K562 (cell line): ENCODE measurements around the gene ATP1A3. TPM values are rescaled to one million over a fixed set of nuclear protein-coding genes. Genes with fewer than 3 reads are reported as not detected.

ENCODE experiments used
- RBM22 ChIP-seq: fragments of 200-400 bp; formaldehyde crosslinking; IDR thresholded peaks from 2 replicates; pipeline ENCODE4 v1.6.1; 2018; ENCODE audit warnings: low read length, low read depth; ENCODE audit not compliant: poor library complexity, severe bottlenecking
- polyA plus RNA-seq, 8 experiments: library from polyadenylated mRNA; depleted of rRNA in 4 of 8; stranded (reverse) in 5 of 8; unstranded in 3 of 8; fragments of >200 nt; fragmentation: Nextera tagmentation in 2 of 8; fragmentation: Illumina TruSeq in 1 of 8; extraction: Ambion mirVana in 2 of 8; extraction: Trizol in 1 of 8; gene quantifications; 2 replicates each; pipeline versions ENCODE4 v1.2.1 to v1.2.3, GENCODE V29; 2011 to 2014; ENCODE audit warnings: inconsistent platforms in 1 of 8, missing spikeins in 1 of 8
- total RNA-seq, 7 experiments: library from RNA; depleted of rRNA in 6 of 7; stranded (reverse); fragments of >200 nt in 6 of 7; fragmentation: Illumina TruSeq in 2 of 7; extraction: Trizol in 2 of 7; gene quantifications; 2 replicates each; pipeline versions ENCODE4 v1.2.1 to v1.2.3, GENCODE V29; 2011 to 2021; ENCODE audit warnings: low replicate concordance in 1 of 7
- TF ChIP-seq, protein P1 (sequence below): fragments of 200-600 bp; sonication (generic); IDR thresholded peaks from one replicate; pipeline ENCODE4 v1.6.1; 2012; ENCODE audit warnings: mild to moderate bottlenecking, low read depth, low read length, inconsistent platforms
- TF ChIP-seq, protein P2 (sequence below): fragments of 450-650 bp; formaldehyde crosslinking; IDR thresholded peaks from 2 replicates; pipeline ENCODE4 v1.4.0; 2020; ENCODE audit warnings: mild to moderate bottlenecking, moderate library complexity
- TF ChIP-seq, protein P3 (sequence below): sonication (generic); formaldehyde crosslinking; IDR thresholded peaks from 2 replicates; pipeline ENCODE4 v1.8.0; 2022; ENCODE audit warnings: mild to moderate bottlenecking, missing genetic modification reagents

Gene ATP1A3
- total and polyA plus RNA-seq, 9 of the 15 experiments (the other 6 are each of a cell fraction or from before 2014, with no cell fraction given), result 0.03 to 1.0 (median 0.17) TPM; not detected in 3

DNA sequence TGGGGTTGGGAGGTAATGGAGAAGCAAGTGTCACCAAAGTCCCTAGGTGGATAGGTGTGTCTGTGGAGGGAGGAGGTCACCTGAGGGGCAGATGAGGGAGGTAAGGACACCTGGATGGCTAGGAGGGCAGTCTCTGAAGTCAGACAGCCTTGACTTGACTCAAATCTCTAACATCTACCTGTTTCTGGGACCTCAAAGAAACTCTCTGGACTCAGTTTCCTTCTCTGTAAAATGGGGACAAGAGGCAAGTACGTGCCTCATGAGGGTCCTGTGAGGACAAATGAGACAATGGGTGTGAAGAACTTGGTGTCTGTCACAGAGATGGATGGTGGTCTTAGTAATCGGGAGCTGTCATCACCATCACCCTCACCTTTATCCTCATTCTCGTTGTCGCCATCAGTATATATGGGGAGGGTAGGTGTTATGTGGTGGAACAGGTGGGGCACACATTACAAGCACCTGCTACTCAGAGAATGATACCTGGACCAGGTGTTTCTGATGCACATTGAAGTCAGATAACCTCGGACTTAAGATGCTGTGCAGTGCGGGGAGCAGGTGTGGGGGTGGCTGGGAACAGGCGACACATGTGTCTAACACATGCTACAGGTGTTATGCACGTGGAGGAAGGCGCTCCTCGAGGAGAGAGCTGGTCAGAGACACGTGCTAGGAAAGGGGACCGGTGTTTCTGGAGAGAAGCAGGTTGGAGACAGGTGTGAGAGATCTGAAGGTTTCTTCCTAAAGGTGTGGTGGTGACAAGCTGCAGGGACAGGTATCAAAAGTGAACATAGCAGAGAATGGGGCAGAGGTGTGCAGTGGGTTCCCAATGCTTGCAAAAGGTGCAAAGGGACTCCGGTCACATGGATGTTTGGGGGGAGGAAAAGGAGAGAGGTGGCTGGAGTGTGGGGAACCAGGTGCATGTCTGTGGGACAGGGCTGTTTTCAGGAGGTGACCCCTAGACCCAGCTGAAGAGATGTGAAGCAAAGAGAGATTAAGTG lies 69.6 kb downstream of the ATP1A3 start (continued):
- TF ChIP-seq, protein P1, sequence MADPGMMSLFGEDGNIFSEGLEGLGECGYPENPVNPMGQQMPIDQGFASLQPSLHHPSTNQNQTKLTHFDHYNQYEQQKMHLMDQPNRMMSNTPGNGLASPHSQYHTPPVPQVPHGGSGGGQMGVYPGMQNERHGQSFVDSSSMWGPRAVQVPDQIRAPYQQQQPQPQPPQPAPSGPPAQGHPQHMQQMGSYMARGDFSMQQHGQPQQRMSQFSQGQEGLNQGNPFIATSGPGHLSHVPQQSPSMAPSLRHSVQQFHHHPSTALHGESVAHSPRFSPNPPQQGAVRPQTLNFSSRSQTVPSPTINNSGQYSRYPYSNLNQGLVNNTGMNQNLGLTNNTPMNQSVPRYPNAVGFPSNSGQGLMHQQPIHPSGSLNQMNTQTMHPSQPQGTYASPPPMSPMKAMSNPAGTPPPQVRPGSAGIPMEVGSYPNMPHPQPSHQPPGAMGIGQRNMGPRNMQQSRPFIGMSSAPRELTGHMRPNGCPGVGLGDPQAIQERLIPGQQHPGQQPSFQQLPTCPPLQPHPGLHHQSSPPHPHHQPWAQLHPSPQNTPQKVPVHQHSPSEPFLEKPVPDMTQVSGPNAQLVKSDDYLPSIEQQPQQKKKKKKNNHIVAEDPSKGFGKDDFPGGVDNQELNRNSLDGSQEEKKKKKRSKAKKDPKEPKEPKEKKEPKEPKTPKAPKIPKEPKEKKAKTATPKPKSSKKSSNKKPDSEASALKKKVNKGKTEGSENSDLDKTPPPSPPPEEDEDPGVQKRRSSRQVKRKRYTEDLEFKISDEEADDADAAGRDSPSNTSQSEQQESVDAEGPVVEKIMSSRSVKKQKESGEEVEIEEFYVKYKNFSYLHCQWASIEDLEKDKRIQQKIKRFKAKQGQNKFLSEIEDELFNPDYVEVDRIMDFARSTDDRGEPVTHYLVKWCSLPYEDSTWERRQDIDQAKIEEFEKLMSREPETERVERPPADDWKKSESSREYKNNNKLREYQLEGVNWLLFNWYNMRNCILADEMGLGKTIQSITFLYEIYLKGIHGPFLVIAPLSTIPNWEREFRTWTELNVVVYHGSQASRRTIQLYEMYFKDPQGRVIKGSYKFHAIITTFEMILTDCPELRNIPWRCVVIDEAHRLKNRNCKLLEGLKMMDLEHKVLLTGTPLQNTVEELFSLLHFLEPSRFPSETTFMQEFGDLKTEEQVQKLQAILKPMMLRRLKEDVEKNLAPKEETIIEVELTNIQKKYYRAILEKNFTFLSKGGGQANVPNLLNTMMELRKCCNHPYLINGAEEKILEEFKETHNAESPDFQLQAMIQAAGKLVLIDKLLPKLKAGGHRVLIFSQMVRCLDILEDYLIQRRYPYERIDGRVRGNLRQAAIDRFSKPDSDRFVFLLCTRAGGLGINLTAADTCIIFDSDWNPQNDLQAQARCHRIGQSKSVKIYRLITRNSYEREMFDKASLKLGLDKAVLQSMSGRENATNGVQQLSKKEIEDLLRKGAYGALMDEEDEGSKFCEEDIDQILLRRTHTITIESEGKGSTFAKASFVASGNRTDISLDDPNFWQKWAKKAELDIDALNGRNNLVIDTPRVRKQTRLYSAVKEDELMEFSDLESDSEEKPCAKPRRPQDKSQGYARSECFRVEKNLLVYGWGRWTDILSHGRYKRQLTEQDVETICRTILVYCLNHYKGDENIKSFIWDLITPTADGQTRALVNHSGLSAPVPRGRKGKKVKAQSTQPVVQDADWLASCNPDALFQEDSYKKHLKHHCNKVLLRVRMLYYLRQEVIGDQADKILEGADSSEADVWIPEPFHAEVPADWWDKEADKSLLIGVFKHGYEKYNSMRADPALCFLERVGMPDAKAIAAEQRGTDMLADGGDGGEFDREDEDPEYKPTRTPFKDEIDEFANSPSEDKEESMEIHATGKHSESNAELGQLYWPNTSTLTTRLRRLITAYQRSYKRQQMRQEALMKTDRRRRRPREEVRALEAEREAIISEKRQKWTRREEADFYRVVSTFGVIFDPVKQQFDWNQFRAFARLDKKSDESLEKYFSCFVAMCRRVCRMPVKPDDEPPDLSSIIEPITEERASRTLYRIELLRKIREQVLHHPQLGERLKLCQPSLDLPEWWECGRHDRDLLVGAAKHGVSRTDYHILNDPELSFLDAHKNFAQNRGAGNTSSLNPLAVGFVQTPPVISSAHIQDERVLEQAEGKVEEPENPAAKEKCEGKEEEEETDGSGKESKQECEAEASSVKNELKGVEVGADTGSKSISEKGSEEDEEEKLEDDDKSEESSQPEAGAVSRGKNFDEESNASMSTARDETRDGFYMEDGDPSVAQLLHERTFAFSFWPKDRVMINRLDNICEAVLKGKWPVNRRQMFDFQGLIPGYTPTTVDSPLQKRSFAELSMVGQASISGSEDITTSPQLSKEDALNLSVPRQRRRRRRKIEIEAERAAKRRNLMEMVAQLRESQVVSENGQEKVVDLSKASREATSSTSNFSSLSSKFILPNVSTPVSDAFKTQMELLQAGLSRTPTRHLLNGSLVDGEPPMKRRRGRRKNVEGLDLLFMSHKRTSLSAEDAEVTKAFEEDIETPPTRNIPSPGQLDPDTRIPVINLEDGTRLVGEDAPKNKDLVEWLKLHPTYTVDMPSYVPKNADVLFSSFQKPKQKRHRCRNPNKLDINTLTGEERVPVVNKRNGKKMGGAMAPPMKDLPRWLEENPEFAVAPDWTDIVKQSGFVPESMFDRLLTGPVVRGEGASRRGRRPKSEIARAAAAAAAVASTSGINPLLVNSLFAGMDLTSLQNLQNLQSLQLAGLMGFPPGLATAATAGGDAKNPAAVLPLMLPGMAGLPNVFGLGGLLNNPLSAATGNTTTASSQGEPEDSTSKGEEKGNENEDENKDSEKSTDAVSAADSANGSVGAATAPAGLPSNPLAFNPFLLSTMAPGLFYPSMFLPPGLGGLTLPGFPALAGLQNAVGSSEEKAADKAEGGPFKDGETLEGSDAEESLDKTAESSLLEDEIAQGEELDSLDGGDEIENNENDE, result no peak
- TF ChIP-seq, protein P2, sequence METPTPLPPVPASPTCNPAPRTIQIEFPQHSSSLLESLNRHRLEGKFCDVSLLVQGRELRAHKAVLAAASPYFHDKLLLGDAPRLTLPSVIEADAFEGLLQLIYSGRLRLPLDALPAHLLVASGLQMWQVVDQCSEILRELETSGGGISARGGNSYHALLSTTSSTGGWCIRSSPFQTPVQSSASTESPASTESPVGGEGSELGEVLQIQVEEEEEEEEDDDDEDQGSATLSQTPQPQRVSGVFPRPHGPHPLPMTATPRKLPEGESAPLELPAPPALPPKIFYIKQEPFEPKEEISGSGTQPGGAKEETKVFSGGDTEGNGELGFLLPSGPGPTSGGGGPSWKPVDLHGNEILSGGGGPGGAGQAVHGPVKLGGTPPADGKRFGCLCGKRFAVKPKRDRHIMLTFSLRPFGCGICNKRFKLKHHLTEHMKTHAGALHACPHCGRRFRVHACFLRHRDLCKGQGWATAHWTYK (CRISPR knock-in tag), result no peak
- TF ChIP-seq, protein P3, sequence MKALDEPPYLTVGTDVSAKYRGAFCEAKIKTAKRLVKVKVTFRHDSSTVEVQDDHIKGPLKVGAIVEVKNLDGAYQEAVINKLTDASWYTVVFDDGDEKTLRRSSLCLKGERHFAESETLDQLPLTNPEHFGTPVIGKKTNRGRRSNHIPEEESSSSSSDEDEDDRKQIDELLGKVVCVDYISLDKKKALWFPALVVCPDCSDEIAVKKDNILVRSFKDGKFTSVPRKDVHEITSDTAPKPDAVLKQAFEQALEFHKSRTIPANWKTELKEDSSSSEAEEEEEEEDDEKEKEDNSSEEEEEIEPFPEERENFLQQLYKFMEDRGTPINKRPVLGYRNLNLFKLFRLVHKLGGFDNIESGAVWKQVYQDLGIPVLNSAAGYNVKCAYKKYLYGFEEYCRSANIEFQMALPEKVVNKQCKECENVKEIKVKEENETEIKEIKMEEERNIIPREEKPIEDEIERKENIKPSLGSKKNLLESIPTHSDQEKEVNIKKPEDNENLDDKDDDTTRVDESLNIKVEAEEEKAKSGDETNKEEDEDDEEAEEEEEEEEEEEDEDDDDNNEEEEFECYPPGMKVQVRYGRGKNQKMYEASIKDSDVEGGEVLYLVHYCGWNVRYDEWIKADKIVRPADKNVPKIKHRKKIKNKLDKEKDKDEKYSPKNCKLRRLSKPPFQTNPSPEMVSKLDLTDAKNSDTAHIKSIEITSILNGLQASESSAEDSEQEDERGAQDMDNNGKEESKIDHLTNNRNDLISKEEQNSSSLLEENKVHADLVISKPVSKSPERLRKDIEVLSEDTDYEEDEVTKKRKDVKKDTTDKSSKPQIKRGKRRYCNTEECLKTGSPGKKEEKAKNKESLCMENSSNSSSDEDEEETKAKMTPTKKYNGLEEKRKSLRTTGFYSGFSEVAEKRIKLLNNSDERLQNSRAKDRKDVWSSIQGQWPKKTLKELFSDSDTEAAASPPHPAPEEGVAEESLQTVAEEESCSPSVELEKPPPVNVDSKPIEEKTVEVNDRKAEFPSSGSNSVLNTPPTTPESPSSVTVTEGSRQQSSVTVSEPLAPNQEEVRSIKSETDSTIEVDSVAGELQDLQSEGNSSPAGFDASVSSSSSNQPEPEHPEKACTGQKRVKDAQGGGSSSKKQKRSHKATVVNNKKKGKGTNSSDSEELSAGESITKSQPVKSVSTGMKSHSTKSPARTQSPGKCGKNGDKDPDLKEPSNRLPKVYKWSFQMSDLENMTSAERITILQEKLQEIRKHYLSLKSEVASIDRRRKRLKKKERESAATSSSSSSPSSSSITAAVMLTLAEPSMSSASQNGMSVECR (CRISPR knock-in tag), result 0 out of 2 replicates have a peak, but pooled peaks have one; percentile 42
- no peak for TF ChIP-seq RBM22
